Caco-2 (cell line): Measurements from ENCODE around the gene SAMD4A. TPM values are rescaled to one million over a fixed set of nuclear protein-coding genes. Genes with fewer than 3 reads are reported as not detected.

ENCODE experiments used
- BruUV-seq: library from RNA; stranded (reverse); fragments of 400-500 nt; replicated peaks from 2 replicates; lab custom pipeline; 2021; lab: Mats Ljungman, UMichigan
- CTCF ChIA-PET: fragments of 300-600 bp; sonication (Branson Sonifier 250); formaldehyde crosslinking; loops from one replicate; lab custom pipeline; 2022; ENCODE audit warnings: antibody characterized with exemption; lab: Charles Lee
- POLR2A ChIA-PET: fragments of 300-600 bp; sonication (Branson Sonifier 250); formaldehyde crosslinking; loops from one replicate; lab custom pipeline; 2022; ENCODE audit warnings: antibody characterized with exemption; lab: Charles Lee
- DNase-seq, 2 experiments: peaks; one replicate each; pipeline versions ENCODE4 v3.0.0 to v3.0.0-alpha.2; 2020 to 2022
- H3K27me3 ChIP-seq: replicated peaks from 2 replicates; pipeline ENCODE4 v1.6.0; 2011; ENCODE audit warnings: low read length; ENCODE audit not compliant: control insufficient read depth, insufficient read depth
- H3K36me3 ChIP-seq: 2 replicates; pipeline ENCODE4 v1.5.1; 2011; ENCODE audit warnings: low read length; ENCODE audit not compliant: control insufficient read depth, insufficient read depth
- H3K4me1 ChIP-seq: fragments of 250-450 bp; sonication (Bioruptor Pico); 2 replicates; pipeline ENCODE4 v1.5.1; 2020; ENCODE audit warnings: mild to moderate bottlenecking
- H3K4me3 ChIP-seq: 2 replicates; pipeline ENCODE4 v1.5.1; 2011; ENCODE audit warnings: low read depth, mild to moderate bottlenecking, control low read depth, low read length
- H3K9me3 ChIP-seq: fragments of 250-450 bp; sonication (Bioruptor Pico); 2 replicates; pipeline ENCODE4 v1.5.1; 2020; ENCODE audit warnings: mild to moderate bottlenecking, moderate library complexity
- H3K27ac Mint-ChIP-seq: one replicate; pipeline ENCODE4 v1.8.0; 2022; ENCODE audit warnings: mixed read lengths; ENCODE audit not compliant: unreplicated experiment
- H3K27me3 Mint-ChIP-seq: one replicate; pipeline ENCODE4 v1.8.0; 2022; ENCODE audit warnings: mixed read lengths; ENCODE audit not compliant: insufficient read depth, unreplicated experiment
- H3K36me3 Mint-ChIP-seq: one replicate; pipeline ENCODE4 v1.8.0; 2022; ENCODE audit warnings: mild to moderate bottlenecking, mixed read lengths; ENCODE audit not compliant: insufficient read depth, unreplicated experiment
- H3K4me1 Mint-ChIP-seq: one replicate; pipeline ENCODE4 v1.8.0; 2022; ENCODE audit warnings: low read depth, mixed read lengths; ENCODE audit not compliant: unreplicated experiment
- H3K4me3 Mint-ChIP-seq: one replicate; pipeline ENCODE4 v1.8.0; 2022; ENCODE audit warnings: mild to moderate bottlenecking, moderate library complexity, mixed read lengths; ENCODE audit not compliant: unreplicated experiment
- H3K9me3 Mint-ChIP-seq: one replicate; pipeline ENCODE4 v1.8.0; 2022; ENCODE audit warnings: mixed read lengths; ENCODE audit not compliant: unreplicated experiment
- CTCF ChIP-seq, 2 experiments: fragments of 200-600 bp in 1 of 2; IDR thresholded peaks; 1 replicate in 1 of 2; 2 replicates in 1 of 2; pipeline versions ENCODE4 v1.5.1 to v1.8.0; 2011 to 2022; ENCODE audit warnings: antibody characterized with exemption in 1 of 2, control low read depth in 1 of 2, inconsistent platforms in 1 of 2, low read depth in 1 of 2, low read length in 1 of 2, mild to moderate bottlenecking in 1 of 2, moderate library complexity in 1 of 2; ENCODE audit not compliant: insufficient read depth in 1 of 2, severe bottlenecking in 1 of 2, unreplicated experiment in 1 of 2
- intact Hi-C: fragments of 100-400 bp; cut with micrococcal nuclease; formaldehyde crosslinking; loops from one replicate; pipeline ENCODE4 v1.10.0; 2022; ENCODE audit not compliant: unreplicated experiment
- total RNA-seq: library from RNA; stranded (reverse); gene quantifications from 2 replicates; pipeline ENCODE4 v1.2.3, GENCODE V29; 2022

Gene SAMD4A
- total RNA-seq, 1 experiment from 2014 or later = 60.8 TPM

GRCh38 chr14:54759982-54760585 is 193.2 kb downstream of the SAMD4A start:
- Mint-ChIP-seq H3K4me3 (no peak overlapping the region), H3K4me1 (no peaks in the 10 kb centered on the region), H3K27me3 (no peaks in the 10 kb centered on the region), H3K9me3 (no peaks in the 10 kb centered on the region), H3K36me3 (peaks cover 86% of the 10 kb centered on the region), H3K27ac (no peak overlapping the region)
- no peak for DNase-seq
- POLR2A ChIA-PET = no interaction called here
- H3K9me3 ChIP-seq = no peaks in the 10 kb centered on the region
- H3K4me1 ChIP-seq = no peaks in the 10 kb centered on the region
- no peaks in the 10 kb centered on the region for H3K27me3 ChIP-seq
- no peaks in the 10 kb centered on the region for H3K36me3 ChIP-seq
- CTCF ChIA-PET = no interaction called here
- no peak for TF ChIP-seq CTCF (IDR thresholded peaks at IDR 0.05; ENCODE audit: insufficient read depth in 1 of 2, low read depth in 1 of 2, low read length in 1 of 2, severe bottlenecking in 1 of 2, unreplicated experiment in 1 of 2)
- no TSS peak for BruUV-seq
- H3K4me3 ChIP-seq = no peak overlapping the region
- intact Hi-C loops = no loop called here

GRCh38 chr14:54760866-54761575 is 194.1 kb downstream of the SAMD4A start:
- intact Hi-C loops = no loop called here
- no peak for DNase-seq
- Histone ChIP-seq H3K4me1 (no peaks in the 10 kb centered on the region), H3K36me3 (no peaks in the 10 kb centered on the region), H3K27me3 (no peaks in the 10 kb centered on the region), H3K9me3 (no peaks in the 10 kb centered on the region), H3K4me3 (no peak overlapping the region)
- POLR2A ChIA-PET = no interaction called here
- H3K27me3 Mint-ChIP-seq = no peaks in the 10 kb centered on the region
- no peak overlapping the region for H3K4me3 Mint-ChIP-seq
- H3K27ac Mint-ChIP-seq = no peak overlapping the region
- no peak for TF ChIP-seq CTCF (IDR thresholded peaks at IDR 0.05; ENCODE audit: insufficient read depth in 1 of 2, low read depth in 1 of 2, low read length in 1 of 2, severe bottlenecking in 1 of 2, unreplicated experiment in 1 of 2)
- no peaks in the 10 kb centered on the region for H3K4me1 Mint-ChIP-seq
- CTCF ChIA-PET = no interaction called here
- BruUV-seq = no TSS peak
- H3K9me3 Mint-ChIP-seq = no peaks in the 10 kb centered on the region
- peaks cover 88% of the 10 kb centered on the region for H3K36me3 Mint-ChIP-seq

- ChIA-PET CTCF (no interaction called here), POLR2A (no interaction called here)
- Mint-ChIP-seq H3K4me3 (no peak overlapping the region), H3K4me1 (no peaks in the 10 kb centered on the region), H3K27ac (no peak overlapping the region), H3K27me3 (no peaks in the 10 kb centered on the region), H3K9me3 (no peaks in the 10 kb centered on the region), H3K36me3 (peaks cover 88% of the 10 kb centered on the region)
- no peaks in the 10 kb centered on the region for H3K4me1 ChIP-seq
- H3K4me3 ChIP-seq = no peak overlapping the region
- no peak for TF ChIP-seq CTCF (IDR thresholded peaks at IDR 0.05; ENCODE audit: insufficient read depth in 1 of 2, low read depth in 1 of 2, low read length in 1 of 2, severe bottlenecking in 1 of 2, unreplicated experiment in 1 of 2)
- H3K9me3 ChIP-seq = no peaks in the 10 kb centered on the region
- no peaks in the 10 kb centered on the region for H3K36me3 ChIP-seq
- no peaks in the 10 kb centered on the region for H3K27me3 ChIP-seq
- BruUV-seq = no TSS peak
- intact Hi-C loops = no loop called here
- no peak for DNase-seq
Measured at GRCh38 chr14:54761835-54762234, 194.9 kb downstream of the SAMD4A start.
